CD4-positive, alpha-beta memory T cell (primary cell): ENCODE measurements around the gene FOXD3. TPM values are rescaled to one million over a fixed set of nuclear protein-coding genes. Genes with fewer than 3 reads are reported as not detected.

Experiments
- CTCF ChIA-PET: fragments of 350-600 bp; sonication (Branson Sonifier 250); formaldehyde crosslinking; loops from one replicate; lab custom pipeline; 2021; ENCODE audit warnings: inconsistent platforms; ENCODE audit not compliant: partially characterized antibody; lab: Charles Lee
- POLR2A ChIA-PET: fragments of 350-600 bp; sonication (Branson Sonifier 250); formaldehyde crosslinking; loops from one replicate; lab custom pipeline; 2021; ENCODE audit not compliant: partially characterized antibody; lab: Charles Lee
- DNase-seq, 5 donors: peaks; one replicate each; pipeline versions ENCODE4 v3.0.0 to v3.0.0-alpha.2; 2020 to 2022; ENCODE audit warnings: mixed read lengths in 1 of 5
- H3K27ac ChIP-seq: one replicate; pipeline ENCODE4 v1.7.0; 2013; ENCODE audit warnings: low read depth, low read length
- H3K27me3 ChIP-seq: 2 replicates; pipeline ENCODE4 v1.7.0; 2013; ENCODE audit warnings: mild to moderate bottlenecking, low read length, moderate library complexity; ENCODE audit not compliant: insufficient read depth
- H3K36me3 ChIP-seq: 2 replicates; pipeline ENCODE4 v1.7.0; 2013; ENCODE audit warnings: mild to moderate bottlenecking, low read length, moderate library complexity; ENCODE audit not compliant: insufficient read depth
- H3K4me1 ChIP-seq: 2 replicates; pipeline ENCODE4 v1.7.0; 2013; ENCODE audit warnings: mild to moderate bottlenecking, low read length, moderate library complexity; ENCODE audit not compliant: insufficient read depth
- H3K4me3 ChIP-seq, 2 donors: one replicate each; pipeline ENCODE4 v1.7.0; 2013; ENCODE audit warnings: low read length in 2 of 2, mild to moderate bottlenecking in 1 of 2
- H3K9me3 ChIP-seq, 2 donors: one replicate each; pipeline ENCODE4 v1.7.0; 2013; ENCODE audit warnings: low read length in 2 of 2, control low read depth in 1 of 2; ENCODE audit not compliant: control insufficient read depth in 1 of 2
- H3K27ac Mint-ChIP-seq, 7 donors: one replicate each; pipeline ENCODE4 v1.8.0; 2020 to 2021; ENCODE audit warnings: mixed read lengths in 7 of 7, mild to moderate bottlenecking in 6 of 7, inconsistent platforms in 3 of 7, moderate library complexity in 3 of 7
- H3K27me3 Mint-ChIP-seq, 2 donors: one replicate each; pipeline ENCODE4 v1.8.0; 2020 to 2021; ENCODE audit warnings: mixed read lengths in 2 of 2
- H3K36me3 Mint-ChIP-seq, 2 donors: one replicate each; pipeline ENCODE4 v1.8.0; 2020 to 2021; ENCODE audit warnings: mixed read lengths in 2 of 2, inconsistent platforms in 1 of 2, mild to moderate bottlenecking in 1 of 2
- H3K4me1 Mint-ChIP-seq, 4 donors: one replicate each; pipeline ENCODE4 v1.8.0; 2020 to 2021; ENCODE audit warnings: mixed read lengths in 4 of 4, mild to moderate bottlenecking in 1 of 4
- H3K4me3 Mint-ChIP-seq, 8 donors: one replicate each; pipeline ENCODE4 v1.8.0; 2020 to 2021; ENCODE audit warnings: mixed read lengths in 8 of 8, mild to moderate bottlenecking in 7 of 8, moderate library complexity in 6 of 8, inconsistent platforms in 3 of 8
- H3K9me3 Mint-ChIP-seq, 8 donors: one replicate each; pipeline ENCODE4 v1.8.0; 2020 to 2021; ENCODE audit warnings: mixed read lengths in 8 of 8, mild to moderate bottlenecking in 5 of 8, inconsistent platforms in 3 of 8, moderate library complexity in 1 of 8
- intact Hi-C: fragments of 100-400 bp; cut with micrococcal nuclease; formaldehyde crosslinking; loops from one replicate; pipeline ENCODE4 v1.15.1; 2023
- polyA plus RNA-seq, 2 donors: library from polyadenylated mRNA; unstranded; fragments of 300-500 nt; fragmentation: Illumina TruSeq; gene quantifications; one replicate each; pipeline ENCODE4 v1.2.3, GENCODE V29; 2021
- total RNA-seq, 2 experiments: library from RNA; stranded (reverse); gene quantifications; one replicate each; pipeline ENCODE4 v1.2.3, GENCODE V29; 2021

Gene FOXD3
- total and polyA plus RNA-seq, 4 experiments from 2014 or later: not detected

GRCh38 chr1:63316984-63317816 lies 5.2 kb upstream of the FOXD3 start:
- H3K4me1 Mint-ChIP-seq: peaks cover 12 to 44% (median 26%) of the 10 kb centered on the region in 4 donors
- DNase-seq: peak in 3 of 5 donors; percentile 25 to 40 (median 34)
- peaks cover 62 to 64% of the 10 kb centered on the region in 2 donors for H3K27me3 Mint-ChIP-seq
- H3K36me3 Mint-ChIP-seq: peaks cover 10 to 18% of the 10 kb centered on the region in 2 donors
- H3K9me3 Mint-ChIP-seq: peaks cover 3 to 44% (median 35%) of the 10 kb centered on the region in 8 donors
- ChIA-PET CTCF (interaction anchor here (0.6 to 1.1 kb wide), 5 partner anchors 10 to 1751 kb away, joined by 3 read pairs; no protein-coding TSS in a partner anchor), POLR2A (no interaction called here)
- no peak overlapping the region for H3K27ac ChIP-seq
- peaks cover 62% of the 10 kb centered on the region for H3K27me3 ChIP-seq
- H3K4me3 ChIP-seq: peak overlapping the region in 1 of 2 donors; percentile 32
- peaks cover 23% of the 10 kb centered on the region for H3K4me1 ChIP-seq
- H3K4me3 Mint-ChIP-seq: peak overlapping the region; percentile 42 to 82 (median 66)
- intact Hi-C loops: loop anchor here (1.0 to 5.0 kb wide), 3 partner anchors 124 to 275 kb away; partner anchors contain the start of genes EFCAB7, ITGB3BP and PGM1
- H3K36me3 ChIP-seq: no peaks in the 10 kb centered on the region
- H3K9me3 ChIP-seq: peaks cover 0 to 7% of the 10 kb centered on the region in 2 donors
- peak overlapping the region in 2 of 7 donors; percentile 5 to 91 for H3K27ac Mint-ChIP-seq

- Mint-ChIP-seq H3K4me3 (peak overlapping the region; percentile 45 to 82 (median 66)), H3K9me3 (peaks cover 3 to 46% (median 35%) of the 10 kb centered on the region in 8 donors), H3K36me3 (peaks cover 10 to 18% of the 10 kb centered on the region in 2 donors), H3K27me3 (peaks cover 62 to 63% of the 10 kb centered on the region in 2 donors), H3K4me1 (peaks cover 12 to 46% (median 27%) of the 10 kb centered on the region in 4 donors), H3K27ac (peak overlapping the region in 2 of 7 donors; percentile 75 to 91)
- H3K9me3 ChIP-seq: peaks cover 0 to 7% of the 10 kb centered on the region in 2 donors
- H3K36me3 ChIP-seq: no peaks in the 10 kb centered on the region
- peaks cover 25% of the 10 kb centered on the region for H3K4me1 ChIP-seq
- H3K27me3 ChIP-seq: peaks cover 62% of the 10 kb centered on the region
- CTCF ChIA-PET: no interaction called here
- H3K27ac ChIP-seq: no peak overlapping the region
- POLR2A ChIA-PET: no interaction called here
- DNase-seq: peak in 2 of 5 donors; percentile 10 to 17
- intact Hi-C loops: loop anchor here (1.0 to 5.0 kb wide), 3 partner anchors 124 to 275 kb away; partner anchors contain the start of genes EFCAB7, ITGB3BP and PGM1
- H3K4me3 ChIP-seq: peak overlapping the region in 1 of 2 donors; percentile 32
Measured at GRCh38 chr1:63317817-63318152, 4.6 kb upstream of the FOXD3 start.

- Histone ChIP-seq H3K27ac (no peak overlapping the region), H3K4me1 (peaks cover 25% of the 10 kb centered on the region), H3K36me3 (no peaks in the 10 kb centered on the region), H3K27me3 (peaks cover 62% of the 10 kb centered on the region), H3K9me3 (peaks cover 0 to 7% of the 10 kb centered on the region in 2 donors), H3K4me3 (no peak overlapping the region)
- peak overlapping the region in 5 of 7 donors; percentile 53 to 94 (median 83) for H3K27ac Mint-ChIP-seq
- peaks cover 3 to 47% (median 35%) of the 10 kb centered on the region in 8 donors for H3K9me3 Mint-ChIP-seq
- H3K36me3 Mint-ChIP-seq: peaks cover 10 to 18% of the 10 kb centered on the region in 2 donors
- intact Hi-C loops: loop anchor here (5.0 kb wide), 2 partner anchors 204 to 274 kb away; partner anchors contain the start of genes EFCAB7, ITGB3BP and PGM1
- ChIA-PET POLR2A (interaction anchor here (1.8 kb wide), 1 partner anchor 10 kb away, joined by 8 read pairs; no protein-coding TSS in a partner anchor), CTCF (no interaction called here)
- peaks cover 63 to 64% of the 10 kb centered on the region in 2 donors for H3K27me3 Mint-ChIP-seq
- peaks cover 13 to 46% (median 28%) of the 10 kb centered on the region in 4 donors for H3K4me1 Mint-ChIP-seq
- H3K4me3 Mint-ChIP-seq: peak overlapping the region in 7 of 8 donors; percentile 30 to 82 (median 63)
- no peak for DNase-seq
Measured at GRCh38 chr1:63318201-63318979, 4.0 kb upstream of the FOXD3 start.

GRCh38 chr1:63319046-63320021 lies 3.0 kb upstream of the FOXD3 start:
- DNase-seq: peak in 2 of 5 donors; percentile 20 to 30
- H3K4me3 ChIP-seq: no peak overlapping the region
- H3K27me3 ChIP-seq: peaks cover 65% of the 10 kb centered on the region
- no peaks in the 10 kb centered on the region for H3K36me3 ChIP-seq
- H3K27me3 Mint-ChIP-seq: peaks cover 60 to 61% of the 10 kb centered on the region in 2 donors
- ChIA-PET CTCF (no interaction called here), POLR2A (interaction anchor here (0.9 to 1.8 kb wide), 2 partner anchors 9 to 11 kb away, joined by 3 to 8 read pairs; no protein-coding TSS in a partner anchor)
- H3K36me3 Mint-ChIP-seq: peaks cover 10 to 20% of the 10 kb centered on the region in 2 donors
- intact Hi-C loops: loop anchor here (5.0 kb wide), 2 partner anchors 203 to 273 kb away; partner anchors contain the start of genes EFCAB7, ITGB3BP and PGM1
- peaks cover 25% of the 10 kb centered on the region for H3K4me1 ChIP-seq
- H3K27ac ChIP-seq: no peak overlapping the region
- H3K4me1 Mint-ChIP-seq: peaks cover 14 to 47% (median 30%) of the 10 kb centered on the region in 4 donors
- peaks cover 0 to 7% of the 10 kb centered on the region in 2 donors for H3K9me3 ChIP-seq
- peak overlapping the region in 6 of 7 donors; percentile 16 to 94 (median 82) for H3K27ac Mint-ChIP-seq
- peaks cover 3 to 49% (median 36%) of the 10 kb centered on the region in 8 donors for H3K9me3 Mint-ChIP-seq
- peak overlapping the region; percentile 0 to 64 (median 56) for H3K4me3 Mint-ChIP-seq

GRCh38 chr1:63320022-63320721 lies 2.2 kb upstream of the FOXD3 start:
- H3K27me3 Mint-ChIP-seq: peaks cover 54 to 59% of the 10 kb centered on the region in 2 donors
- H3K27ac Mint-ChIP-seq: peak overlapping the region in 5 of 7 donors; percentile 4 to 91 (median 78)
- peaks cover 10 to 22% of the 10 kb centered on the region in 2 donors for H3K36me3 Mint-ChIP-seq
- peaks cover 16 to 51% (median 33%) of the 10 kb centered on the region in 4 donors for H3K4me1 Mint-ChIP-seq
- Histone ChIP-seq H3K4me1 (peaks cover 25% of the 10 kb centered on the region), H3K36me3 (no peaks in the 10 kb centered on the region), H3K27ac (no peak overlapping the region), H3K9me3 (peaks cover 0 to 7% of the 10 kb centered on the region in 2 donors), H3K4me3 (no peak overlapping the region), H3K27me3 (peaks cover 73% of the 10 kb centered on the region)
- peak in 2 of 5 donors; percentile 17 to 28 for DNase-seq
- intact Hi-C loops: no loop called here
- H3K4me3 Mint-ChIP-seq: peak overlapping the region in 7 of 8 donors; percentile 16 to 60 (median 38)
- POLR2A ChIA-PET: interaction anchor here (0.9 to 1.8 kb wide), 2 partner anchors 8 to 10 kb away, joined by 3 to 8 read pairs; no protein-coding TSS in a partner anchor
- H3K9me3 Mint-ChIP-seq: peaks cover 3 to 53% (median 40%) of the 10 kb centered on the region in 8 donors
- CTCF ChIA-PET: no interaction called here
